ENCODE data around the gene KCNA5.

Gene KCNA5

DNA sequence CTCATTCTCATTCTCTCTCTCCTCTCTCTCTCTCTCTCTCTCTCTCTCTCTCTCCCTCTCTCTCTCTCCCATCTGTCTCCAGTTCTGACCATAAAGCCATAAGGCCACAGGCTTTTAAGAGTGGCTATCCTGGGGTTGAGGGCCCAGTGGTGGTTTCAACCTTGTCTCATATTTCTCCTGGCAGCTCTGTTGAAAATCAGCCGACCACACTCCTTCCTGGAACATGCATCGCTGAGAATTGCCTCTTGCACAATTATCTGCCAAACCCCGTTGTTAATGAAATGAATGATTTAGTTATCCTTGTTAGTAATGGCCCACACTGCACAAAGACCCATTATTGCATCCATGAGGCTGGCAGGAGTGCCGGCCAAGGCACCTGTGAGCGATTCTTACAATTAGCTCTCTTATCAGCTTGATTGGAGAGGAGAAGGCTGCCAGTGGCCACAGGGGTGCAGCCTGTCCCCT, 30.4 kb upstream of the KCNA5 start:
- H3K4me1 ChIP-seq (ENCODE audit: control insufficient read depth in 1 of 2, insufficient read depth in 2 of 2, low read length in 2 of 2): no peaks in the 10 kb centered on the region
- no peaks in the 10 kb centered on the region for H3K36me3 ChIP-seq (ENCODE audit: control insufficient read depth in 1 of 2, insufficient read depth in 2 of 2, low read length in 2 of 2)
- no peak overlapping the region for H3K27ac ChIP-seq (ENCODE audit: low read depth, low read length)
- no peak overlapping the region for H3K4me3 ChIP-seq (ENCODE audit: low read depth in 1 of 2, low read length in 2 of 2)
- no peak overlapping the region for H3K9ac ChIP-seq (ENCODE audit: low read depth in 1 of 2, low read length in 2 of 2)
- H3K27me3 ChIP-seq (ENCODE audit: control insufficient read depth in 1 of 2, insufficient read depth in 2 of 2, low read length in 2 of 2): peaks cover 2 to 3% of the 10 kb centered on the region in 2 donors
- no peaks in the 10 kb centered on the region for H3K9me3 ChIP-seq (ENCODE audit: control insufficient read depth in 1 of 2, low read length in 2 of 2)

DNA sequence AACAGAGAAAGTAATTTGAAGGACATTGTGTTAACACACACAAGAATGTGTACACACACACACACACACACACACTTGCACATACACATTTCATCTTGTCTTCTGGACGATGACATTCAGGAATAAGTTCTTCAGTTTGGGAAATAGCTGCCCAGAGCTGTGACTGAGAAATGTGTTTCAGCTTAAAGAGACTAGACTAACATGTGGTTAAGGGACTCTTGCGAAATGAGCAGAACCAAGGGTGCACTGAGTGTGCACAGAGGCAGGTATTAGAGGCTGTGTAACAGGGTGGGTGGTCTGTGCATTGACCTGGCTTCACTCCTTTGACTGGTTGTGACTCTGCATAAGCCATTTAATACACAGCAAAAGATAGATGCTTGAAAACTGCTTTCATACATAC, 29.4 kb upstream of the KCNA5 start:
- Histone ChIP-seq H3K4me1 (ENCODE audit: control insufficient read depth in 1 of 2, insufficient read depth in 2 of 2, low read length in 2 of 2) (no peaks in the 10 kb centered on the region), H3K9ac (ENCODE audit: low read depth in 1 of 2, low read length in 2 of 2) (no peak overlapping the region), H3K27me3 (ENCODE audit: control insufficient read depth in 1 of 2, insufficient read depth in 2 of 2, low read length in 2 of 2) (peaks cover 2 to 3% of the 10 kb centered on the region in 2 donors), H3K27ac (ENCODE audit: low read depth, low read length) (no peak overlapping the region), H3K36me3 (ENCODE audit: control insufficient read depth in 1 of 2, insufficient read depth in 2 of 2, low read length in 2 of 2) (no peaks in the 10 kb centered on the region), H3K9me3 (ENCODE audit: control insufficient read depth in 1 of 2, low read length in 2 of 2) (no peaks in the 10 kb centered on the region), H3K4me3 (ENCODE audit: low read depth in 1 of 2, low read length in 2 of 2) (no peak overlapping the region)

GRCh38 chr12:5015711-5016492, 27.8 kb upstream of the KCNA5 start:
- H3K9ac ChIP-seq (ENCODE audit: low read depth in 1 of 2, low read length in 2 of 2): no peak overlapping the region
- H3K27ac ChIP-seq (ENCODE audit: low read depth, low read length): no peak overlapping the region
- no peaks in the 10 kb centered on the region for H3K4me1 ChIP-seq (ENCODE audit: control insufficient read depth in 1 of 2, insufficient read depth in 2 of 2, low read length in 2 of 2)
- no peaks in the 10 kb centered on the region for H3K36me3 ChIP-seq (ENCODE audit: control insufficient read depth in 1 of 2, insufficient read depth in 2 of 2, low read length in 2 of 2)
- no peak overlapping the region for H3K4me3 ChIP-seq (ENCODE audit: low read depth in 1 of 2, low read length in 2 of 2)
- peaks cover 2 to 3% of the 10 kb centered on the region in 2 donors for H3K27me3 ChIP-seq (ENCODE audit: control insufficient read depth in 1 of 2, insufficient read depth in 2 of 2, low read length in 2 of 2)
- H3K9me3 ChIP-seq (ENCODE audit: control insufficient read depth in 1 of 2, low read length in 2 of 2): no peaks in the 10 kb centered on the region

- no peak overlapping the region for H3K27ac ChIP-seq (ENCODE audit: low read depth, low read length)
- H3K27me3 ChIP-seq (ENCODE audit: control insufficient read depth in 1 of 2, insufficient read depth in 2 of 2, low read length in 2 of 2): peaks cover 2 to 3% of the 10 kb centered on the region in 2 donors
- H3K9me3 ChIP-seq (ENCODE audit: control insufficient read depth in 1 of 2, low read length in 2 of 2): no peaks in the 10 kb centered on the region
- no peaks in the 10 kb centered on the region for H3K36me3 ChIP-seq (ENCODE audit: control insufficient read depth in 1 of 2, insufficient read depth in 2 of 2, low read length in 2 of 2)
- H3K9ac ChIP-seq (ENCODE audit: low read depth in 1 of 2, low read length in 2 of 2): no peak overlapping the region
- H3K4me1 ChIP-seq (ENCODE audit: control insufficient read depth in 1 of 2, insufficient read depth in 2 of 2, low read length in 2 of 2): no peaks in the 10 kb centered on the region
- H3K4me3 ChIP-seq (ENCODE audit: low read depth in 1 of 2, low read length in 2 of 2): no peak overlapping the region
Measured at GRCh38 chr12:5016526-5016925, 27.2 kb upstream of the KCNA5 start.

GRCh38 chr12:5017638-5018348, 25.9 kb upstream of the KCNA5 start:
- H3K9ac ChIP-seq (ENCODE audit: low read depth in 1 of 2, low read length in 2 of 2): no peak overlapping the region
- no peak overlapping the region for H3K27ac ChIP-seq (ENCODE audit: low read depth, low read length)
- H3K9me3 ChIP-seq (ENCODE audit: control insufficient read depth in 1 of 2, low read length in 2 of 2): no peaks in the 10 kb centered on the region
- peaks cover 2 to 3% of the 10 kb centered on the region in 2 donors for H3K27me3 ChIP-seq (ENCODE audit: control insufficient read depth in 1 of 2, insufficient read depth in 2 of 2, low read length in 2 of 2)
- H3K4me1 ChIP-seq (ENCODE audit: control insufficient read depth in 1 of 2, insufficient read depth in 2 of 2, low read length in 2 of 2): no peaks in the 10 kb centered on the region
- no peaks in the 10 kb centered on the region for H3K36me3 ChIP-seq (ENCODE audit: control insufficient read depth in 1 of 2, insufficient read depth in 2 of 2, low read length in 2 of 2)
- no peak overlapping the region for H3K4me3 ChIP-seq (ENCODE audit: low read depth in 1 of 2, low read length in 2 of 2)

DNA sequence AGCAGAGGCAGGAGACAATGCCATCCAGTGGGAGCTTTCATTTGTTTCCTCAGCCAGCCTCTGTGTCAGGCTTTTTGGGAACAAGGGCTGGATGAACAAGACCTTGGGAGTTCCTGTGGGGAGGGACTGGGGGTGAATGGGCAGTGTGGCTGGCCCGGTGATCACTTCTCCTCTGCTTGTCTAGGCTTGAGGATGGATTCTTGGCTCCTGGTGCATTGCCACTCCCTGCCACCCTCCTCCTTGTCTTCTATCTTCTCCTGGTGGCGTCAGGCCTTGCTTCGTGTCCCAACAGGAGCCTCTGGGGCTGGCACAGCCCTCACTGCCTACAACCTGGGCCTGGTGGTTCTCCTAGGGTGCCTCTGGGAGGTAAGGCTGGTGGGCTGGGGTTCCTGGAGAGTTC, 25.0 kb upstream of the KCNA5 start:
- no peak overlapping the region for H3K27ac ChIP-seq (ENCODE audit: low read depth, low read length)
- H3K4me1 ChIP-seq (ENCODE audit: control insufficient read depth in 1 of 2, insufficient read depth in 2 of 2, low read length in 2 of 2): no peaks in the 10 kb centered on the region
- H3K36me3 ChIP-seq (ENCODE audit: control insufficient read depth in 1 of 2, insufficient read depth in 2 of 2, low read length in 2 of 2): no peaks in the 10 kb centered on the region
- peaks cover 0 to 3% of the 10 kb centered on the region in 2 donors for H3K27me3 ChIP-seq (ENCODE audit: control insufficient read depth in 1 of 2, insufficient read depth in 2 of 2, low read length in 2 of 2)
- H3K9me3 ChIP-seq (ENCODE audit: control insufficient read depth in 1 of 2, low read length in 2 of 2): no peaks in the 10 kb centered on the region
- H3K4me3 ChIP-seq (ENCODE audit: low read depth in 1 of 2, low read length in 2 of 2): no peak overlapping the region
- H3K9ac ChIP-seq (ENCODE audit: low read depth in 1 of 2, low read length in 2 of 2): no peak overlapping the region

GRCh38 chr12:5022025-5022424, 21.7 kb upstream of the KCNA5 start:
- H3K9ac ChIP-seq (ENCODE audit: low read depth in 1 of 2, low read length in 2 of 2): no peak overlapping the region
- H3K9me3 ChIP-seq (ENCODE audit: control insufficient read depth in 1 of 2, low read length in 2 of 2): no peaks in the 10 kb centered on the region
- no peaks in the 10 kb centered on the region for H3K36me3 ChIP-seq (ENCODE audit: control insufficient read depth in 1 of 2, insufficient read depth in 2 of 2, low read length in 2 of 2)
- H3K27me3 ChIP-seq (ENCODE audit: control insufficient read depth in 1 of 2, insufficient read depth in 2 of 2, low read length in 2 of 2): peaks cover 3 to 4% of the 10 kb centered on the region in 2 donors
- no peak overlapping the region for H3K4me3 ChIP-seq (ENCODE audit: low read depth in 1 of 2, low read length in 2 of 2)
- H3K4me1 ChIP-seq (ENCODE audit: control insufficient read depth in 1 of 2, insufficient read depth in 2 of 2, low read length in 2 of 2): no peaks in the 10 kb centered on the region
- H3K27ac ChIP-seq (ENCODE audit: low read depth, low read length): no peak overlapping the region

GRCh38 chr12:5022465-5023061, 21.1 kb upstream of the KCNA5 start:
- Histone ChIP-seq H3K4me3 (ENCODE audit: low read depth in 1 of 2, low read length in 2 of 2) (no peak overlapping the region), H3K9ac (ENCODE audit: low read depth in 1 of 2, low read length in 2 of 2) (no peak overlapping the region), H3K4me1 (ENCODE audit: control insufficient read depth in 1 of 2, insufficient read depth in 2 of 2, low read length in 2 of 2) (no peaks in the 10 kb centered on the region), H3K27me3 (ENCODE audit: control insufficient read depth in 1 of 2, insufficient read depth in 2 of 2, low read length in 2 of 2) (peaks cover 3 to 4% of the 10 kb centered on the region in 2 donors), H3K36me3 (ENCODE audit: control insufficient read depth in 1 of 2, insufficient read depth in 2 of 2, low read length in 2 of 2) (no peaks in the 10 kb centered on the region), H3K9me3 (ENCODE audit: control insufficient read depth in 1 of 2, low read length in 2 of 2) (no peaks in the 10 kb centered on the region), H3K27ac (ENCODE audit: low read depth, low read length) (no peak overlapping the region)

GRCh38 chr12:5023842-5024241, 19.8 kb upstream of the KCNA5 start:
- Histone ChIP-seq H3K4me3 (ENCODE audit: low read depth in 1 of 2, low read length in 2 of 2) (no peak overlapping the region), H3K36me3 (ENCODE audit: control insufficient read depth in 1 of 2, insufficient read depth in 2 of 2, low read length in 2 of 2) (no peaks in the 10 kb centered on the region), H3K27ac (ENCODE audit: low read depth, low read length) (no peak overlapping the region), H3K4me1 (ENCODE audit: control insufficient read depth in 1 of 2, insufficient read depth in 2 of 2, low read length in 2 of 2) (no peaks in the 10 kb centered on the region), H3K9ac (ENCODE audit: low read depth in 1 of 2, low read length in 2 of 2) (no peak overlapping the region), H3K27me3 (ENCODE audit: control insufficient read depth in 1 of 2, insufficient read depth in 2 of 2, low read length in 2 of 2) (peaks cover 0 to 4% of the 10 kb centered on the region in 2 donors), H3K9me3 (ENCODE audit: control insufficient read depth in 1 of 2, low read length in 2 of 2) (no peaks in the 10 kb centered on the region)

- Histone ChIP-seq H3K27ac (ENCODE audit: low read depth, low read length) (no peak overlapping the region), H3K4me1 (ENCODE audit: control insufficient read depth in 1 of 2, insufficient read depth in 2 of 2, low read length in 2 of 2) (no peaks in the 10 kb centered on the region), H3K4me3 (ENCODE audit: low read depth in 1 of 2, low read length in 2 of 2) (no peak overlapping the region), H3K36me3 (ENCODE audit: control insufficient read depth in 1 of 2, insufficient read depth in 2 of 2, low read length in 2 of 2) (no peaks in the 10 kb centered on the region), H3K9me3 (ENCODE audit: control insufficient read depth in 1 of 2, low read length in 2 of 2) (no peaks in the 10 kb centered on the region), H3K27me3 (ENCODE audit: control insufficient read depth in 1 of 2, insufficient read depth in 2 of 2, low read length in 2 of 2) (peaks cover 0 to 4% of the 10 kb centered on the region in 2 donors), H3K9ac (ENCODE audit: low read depth in 1 of 2, low read length in 2 of 2) (no peak overlapping the region)
Measured at GRCh38 chr12:5026342-5026938, 17.2 kb upstream of the KCNA5 start.

Measured in duodenal mucosa (tissue), 2 donors.